GM12878 (cell line): Measurements from ENCODE around the gene CLDN4. TPM values are rescaled to one million over a fixed set of nuclear protein-coding genes. Genes with fewer than 3 reads are reported as not detected.

ENCODE experiments used
- ATAC-seq: fragments of 200-7000 bp; cut with Tn5 transposase; 3 replicates; pipeline ENCODE4 v1.9.1; 2020; ENCODE audit warnings: mild to moderate bottlenecking, moderate library complexity
- BruUV-seq: library from RNA; stranded (reverse); fragments of 400-500 nt; replicated peaks from 2 replicates; lab custom pipeline; 2021; lab: Mats Ljungman, UMichigan
- CTCF ChIA-PET: fragments of 300-600 bp; sonication (Branson Sonifier 250); formaldehyde crosslinking; extraction: SDS; loops from one replicate; lab custom pipeline; 2021; ENCODE audit warnings: inconsistent platforms; lab: Yijun Ruan, JAX
- POLR2A ChIA-PET: fragments of 350-600 bp; formaldehyde crosslinking; extraction: SDS; loops from one replicate; lab custom pipeline; 2021; ENCODE audit warnings: inconsistent platforms; lab: Charles Lee
- RAD21 ChIA-PET: fragments of 300-600 bp; sonication (Branson Sonifier 250); formaldehyde crosslinking; loops from one replicate; lab custom pipeline; 2023; ENCODE audit warnings: antibody characterized with exemption; ENCODE audit not compliant: unreplicated experiment; lab: Charles Lee
- SMC1A ChIA-PET: fragments of 300-600 bp; sonication (Branson Sonifier 250); formaldehyde crosslinking; loops from one replicate; lab custom pipeline; 2023; ENCODE audit not compliant: unreplicated experiment, uncharacterized antibody; lab: Charles Lee
- DNase-seq: peaks from one replicate; pipeline ENCODE4 v3.0.0-alpha.2; 2011; ENCODE audit warnings: low read depth, low spot score
- FAIRE-seq: peaks from 3 replicates; lab custom pipeline; 2011; peaks lifted over from hg19 to GRCh38; lab: Jason Lieb, UNC
- H2AFZ ChIP-seq: 2 replicates; pipeline ENCODE4 v1.6.0; 2011; ENCODE audit warnings: low read depth, low read length, control low read depth; ENCODE audit not compliant: control insufficient read depth
- H3K27ac ChIP-seq: 2 replicates; pipeline ENCODE4 v1.5.1; 2011; ENCODE audit warnings: control low read depth; ENCODE audit not compliant: control insufficient read depth, insufficient read depth
- H3K27me3 ChIP-seq, 2 experiments: replicated peaks in 1 of 2; 2 replicates each; pipeline versions ENCODE4 v1.6.0 to v1.6.1; 2011; ENCODE audit warnings: low read length in 1 of 2; ENCODE audit not compliant: control insufficient read depth in 2 of 2, insufficient read depth in 2 of 2
- H3K36me3 ChIP-seq, 2 experiments: 2 replicates each; pipeline ENCODE4 v1.5.1; 2011; ENCODE audit warnings: low read length in 1 of 2; ENCODE audit not compliant: control insufficient read depth in 2 of 2, insufficient read depth in 2 of 2
- H3K4me1 ChIP-seq: 2 replicates; pipeline ENCODE4 v1.6.1; 2011; ENCODE audit warnings: mild to moderate bottlenecking, low read length, moderate library complexity, mixed read lengths; ENCODE audit not compliant: control insufficient read depth, insufficient read depth
- H3K4me2 ChIP-seq: 2 replicates; pipeline ENCODE4 v1.6.0; 2011; ENCODE audit warnings: control low read depth; ENCODE audit not compliant: control insufficient read depth, insufficient read depth
- H3K4me3 ChIP-seq: fragments of 200-600 bp; sonication (generic); 2 replicates; pipeline ENCODE4 v1.5.1; 2016
- H3K79me2 ChIP-seq: 2 replicates; pipeline ENCODE4 v1.6.0; 2011; ENCODE audit warnings: low read length; ENCODE audit not compliant: control insufficient read depth, insufficient read depth
- H3K9ac ChIP-seq: 2 replicates; pipeline ENCODE4 v1.8.0; 2011; ENCODE audit warnings: low read length, control low read depth, mixed read lengths; ENCODE audit not compliant: control insufficient read depth, insufficient read depth
- H3K9me3 ChIP-seq: replicated peaks from 3 replicates; pipeline ENCODE4 v1.5.1; 2011; ENCODE audit warnings: mild to moderate bottlenecking, low read length; ENCODE audit not compliant: control insufficient read depth, insufficient read depth
- H4K20me1 ChIP-seq: 2 replicates; pipeline ENCODE4 v1.6.0; 2011; ENCODE audit not compliant: control insufficient read depth, insufficient read depth
- BCL11A ChIP-seq: IDR thresholded peaks from 2 replicates; pipeline ENCODE4 v1.6.1; 2011; ENCODE audit warnings: low read depth, low read length
- EED ChIP-seq: sonication (generic); IDR thresholded peaks from 2 replicates; pipeline ENCODE4 v1.6.1; 2016; ENCODE audit warnings: antibody characterized with exemption, low read depth
- HCFC1 ChIP-seq: fragments of 150-350 bp; IDR thresholded peaks from 2 replicates; pipeline ENCODE4 v1.6.1; 2014; ENCODE audit warnings: low read length
- IKZF1 ChIP-seq: fragments of 450-650 bp; conservative IDR thresholded peaks from 2 replicates; pipeline ENCODE4 v1.6.1; 2017; ENCODE audit warnings: antibody characterized with exemption, mild to moderate bottlenecking
- IRF4 ChIP-seq: IDR thresholded peaks from 2 replicates; pipeline ENCODE4 v1.6.1; 2011; ENCODE audit warnings: low read depth, low read length
- MEF2A ChIP-seq: IDR thresholded peaks from 2 replicates; pipeline ENCODE4 v1.6.1; 2011; ENCODE audit warnings: low read depth, mild to moderate bottlenecking, low read length, moderate library complexity; ENCODE audit not compliant: insufficient read depth
- MYB ChIP-seq: fragments of 150-350 bp; IDR thresholded peaks from 2 replicates; pipeline ENCODE4 v1.6.1; 2014; ENCODE audit warnings: mild to moderate bottlenecking, low read depth, low read length, borderline replicate concordance
- NFYA ChIP-seq: IDR thresholded peaks from 2 replicates; pipeline ENCODE4 v1.6.1; 2011; ENCODE audit warnings: low read depth, mild to moderate bottlenecking, low read length, improper control_type of control experiment, borderline replicate concordance
- NR2C1 ChIP-seq: fragments of 450-650 bp; IDR thresholded peaks from 2 replicates; pipeline ENCODE4 v1.6.1; 2017; ENCODE audit warnings: antibody characterized with exemption, mild to moderate bottlenecking, moderate library complexity
- PAX5 ChIP-seq: IDR thresholded peaks from 2 replicates; pipeline ENCODE4 v1.6.1; 2011; ENCODE audit warnings: low read depth, low read length, borderline replicate concordance
- POLR2AphosphoS5 ChIP-seq: IDR thresholded peaks from 2 replicates; pipeline ENCODE4 v1.6.1; 2011; ENCODE audit warnings: mild to moderate bottlenecking, low read length, inconsistent platforms
- POU2F2 ChIP-seq: IDR thresholded peaks from 3 replicates; pipeline ENCODE4 v1.6.1; 2011; ENCODE audit warnings: low read depth, mild to moderate bottlenecking, low read length, borderline replicate concordance
- TCF12 ChIP-seq: IDR thresholded peaks from 2 replicates; pipeline ENCODE4 v1.6.1; 2011; ENCODE audit warnings: low read depth, mild to moderate bottlenecking, low read length
- ZNF24 ChIP-seq: fragments of 450-650 bp; IDR thresholded peaks from 2 replicates; pipeline ENCODE4 v1.6.1; 2017; ENCODE audit warnings: antibody characterized with exemption, mild to moderate bottlenecking
- WGBS: methylation state at CpG from one replicate; pipeline ENCODE4 v1.1.6; 2016; ENCODE audit warnings: low lambda C conversion rate; ENCODE audit not compliant: insufficient replicate concordance, insufficient coverage; ENCODE audit errors: missing lambda C conversion rate; 5-methylcytosine and 5-hydroxymethylcytosine counted together
- in situ Hi-C: fragments of 300-500 bp; cut with MboI; formaldehyde crosslinking; loops from 9 replicates; pipeline ENCODE4 v1.14.3; 2018; ENCODE audit warnings: mixed read lengths
- intact Hi-C: fragments of 100-400 bp; cut with micrococcal nuclease; formaldehyde crosslinking; loops from one replicate; pipeline ENCODE4 v1.14.2; 2022; ENCODE audit not compliant: unreplicated experiment
- polyA plus RNA-seq, 11 experiments: library from polyadenylated mRNA; depleted of rRNA in 4 of 11; unstranded in 6 of 11; stranded (reverse) in 5 of 11; fragments of >200 nt; fragmentation: Nextera tagmentation in 4 of 11; fragmentation: Illumina TruSeq in 1 of 11; extraction: Ambion mirVana in 4 of 11; extraction: Trizol in 1 of 11; gene quantifications; 1 replicate in 1 of 11; 2 replicates in 10 of 11; pipeline versions ENCODE4 v1.2.1 to v1.2.3, GENCODE V29; 2011 to 2016; ENCODE audit warnings: inconsistent platforms in 2 of 11, missing spikeins in 2 of 11, low read depth in 1 of 11
- total RNA-seq, 4 experiments: library from RNA; depleted of rRNA in 3 of 4; stranded (reverse); fragments of >200 nt in 3 of 4; fragmentation: Illumina TruSeq in 1 of 4; extraction: Trizol in 1 of 4; gene quantifications; 2 replicates each; pipeline versions ENCODE4 v1.2.1 to v1.2.3, GENCODE V29; 2013 to 2021
- TF ChIP-seq, protein P1 (sequence below): IDR thresholded peaks from 2 replicates; pipeline ENCODE4 v1.6.1; 2011; ENCODE audit warnings: low read depth, low read length, improper control_type of control experiment, borderline replicate concordance
- TF ChIP-seq, protein P2 (sequence below), 3 experiments: IDR thresholded peaks in 2 of 3; conservative IDR thresholded peaks in 1 of 3; 2 replicates each; pipeline ENCODE4 v1.5.1; 2011; ENCODE audit warnings: low read depth in 3 of 3, low read length in 3 of 3, mild to moderate bottlenecking in 3 of 3, control low read depth in 2 of 3, moderate library complexity in 2 of 3, inconsistent platforms in 1 of 3, mixed read lengths in 1 of 3; ENCODE audit not compliant: control insufficient read depth in 2 of 3, insufficient read depth in 1 of 3; ENCODE audit errors: extremely low read depth in 1 of 3

The CLDN4 gene
- total and polyA plus RNA-seq, 10 of the 15 experiments (the other 5 are each of a cell fraction or from before 2014, with no cell fraction given): 0.04 to 0.38 (median 0.06) TPM; not detected in 6

- no peaks in the 10 kb centered on the region for H3K36me3 ChIP-seq
- ChIA-PET POLR2A (no interaction called here), CTCF (interaction anchor here (1.0 to 1.1 kb wide), 2 partner anchors 70 to 98 kb away, joined by 3 read pairs; no protein-coding TSS in a partner anchor), SMC1A (no interaction called here), RAD21 (no interaction called here)
- no peaks in the 10 kb centered on the region; a peak in 2 of 4 replicates for H3K27me3 ChIP-seq
- H3K9ac ChIP-seq: no peak overlapping the region
- DNase-seq: no peak
- no peak for ATAC-seq
- H3K4me3 ChIP-seq: no peak overlapping the region
- intact Hi-C loops: no loop called here
- no peaks in the 10 kb centered on the region for H4K20me1 ChIP-seq
- WGBS: 27% methylated on average over 5 of the region's 5 CpGs
- H3K79me2 ChIP-seq: no peaks in the 10 kb centered on the region
- H3K4me1 ChIP-seq: no peaks in the 10 kb centered on the region
- in situ Hi-C loops: no loop called here
- H3K27ac ChIP-seq: no peak overlapping the region
- no peak overlapping the region for H3K4me2 ChIP-seq
- TF ChIP-seq POLR2AphosphoS5: no peak
- TF ChIP-seq ZNF24: no peak
- TF ChIP-seq IRF4: no peak
- no peak for TF ChIP-seq MEF2A
- TF ChIP-seq, protein P1, sequence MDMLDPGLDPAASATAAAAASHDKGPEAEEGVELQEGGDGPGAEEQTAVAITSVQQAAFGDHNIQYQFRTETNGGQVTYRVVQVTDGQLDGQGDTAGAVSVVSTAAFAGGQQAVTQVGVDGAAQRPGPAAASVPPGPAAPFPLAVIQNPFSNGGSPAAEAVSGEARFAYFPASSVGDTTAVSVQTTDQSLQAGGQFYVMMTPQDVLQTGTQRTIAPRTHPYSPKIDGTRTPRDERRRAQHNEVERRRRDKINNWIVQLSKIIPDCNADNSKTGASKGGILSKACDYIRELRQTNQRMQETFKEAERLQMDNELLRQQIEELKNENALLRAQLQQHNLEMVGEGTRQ: no peak
- no peak for TF ChIP-seq IKZF1
- no peak for TF ChIP-seq NR2C1
- TF ChIP-seq NFYA: no peak
- TF ChIP-seq HCFC1: no peak
- TF ChIP-seq BCL11A: no peak
- TF ChIP-seq, protein P2, sequence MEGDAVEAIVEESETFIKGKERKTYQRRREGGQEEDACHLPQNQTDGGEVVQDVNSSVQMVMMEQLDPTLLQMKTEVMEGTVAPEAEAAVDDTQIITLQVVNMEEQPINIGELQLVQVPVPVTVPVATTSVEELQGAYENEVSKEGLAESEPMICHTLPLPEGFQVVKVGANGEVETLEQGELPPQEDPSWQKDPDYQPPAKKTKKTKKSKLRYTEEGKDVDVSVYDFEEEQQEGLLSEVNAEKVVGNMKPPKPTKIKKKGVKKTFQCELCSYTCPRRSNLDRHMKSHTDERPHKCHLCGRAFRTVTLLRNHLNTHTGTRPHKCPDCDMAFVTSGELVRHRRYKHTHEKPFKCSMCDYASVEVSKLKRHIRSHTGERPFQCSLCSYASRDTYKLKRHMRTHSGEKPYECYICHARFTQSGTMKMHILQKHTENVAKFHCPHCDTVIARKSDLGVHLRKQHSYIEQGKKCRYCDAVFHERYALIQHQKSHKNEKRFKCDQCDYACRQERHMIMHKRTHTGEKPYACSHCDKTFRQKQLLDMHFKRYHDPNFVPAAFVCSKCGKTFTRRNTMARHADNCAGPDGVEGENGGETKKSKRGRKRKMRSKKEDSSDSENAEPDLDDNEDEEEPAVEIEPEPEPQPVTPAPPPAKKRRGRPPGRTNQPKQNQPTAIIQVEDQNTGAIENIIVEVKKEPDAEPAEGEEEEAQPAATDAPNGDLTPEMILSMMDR (IDR thresholded peaks at IDR 0.05 in 2 of 3, conservative IDR thresholded peaks at IDR 0.05 in 1 of 3; ENCODE audit: control insufficient read depth in 2 of 3, extremely low read depth in 1 of 3, insufficient read depth in 1 of 3, low read depth in 3 of 3, low read length in 3 of 3): no peak
- no peak for TF ChIP-seq EED
- no peak for TF ChIP-seq POU2F2
- TF ChIP-seq MYB: no peak
- TF ChIP-seq TCF12: no peak
- TF ChIP-seq PAX5: no peak
- TF ChIP-seq, all 136 proteins: peak for 0
- no peak for FAIRE-seq
- Histone ChIP-seq H2AFZ (no peak overlapping the region), H3K9me3 (no peaks in the 10 kb centered on the region)
- BruUV-seq: no TSS peak
Measured at GRCh38 chr7:73881352-73882046, 50.7 kb downstream of the CLDN4 start.
